K562 treated with DMSO at 1 percent for 4 hours (cell line): ENCODE measurements around the gene FCMR. TPM values are rescaled to one million over a fixed set of nuclear protein-coding genes. Genes with fewer than 3 reads are reported as not detected.

Experiments
- total RNA-seq: library from RNA; unstranded; fragments of 300-600 nt; gene quantifications from 2 replicates; pipeline ENCODE4 v1.2.3, GENCODE V29; 2022; ENCODE audit not compliant: insufficient read depth

The FCMR gene
- total RNA-seq, result not detected in 2 replicates

GRCh38 chr1:206921772-206922265, at the start of gene FCMR:
TSS of gene FCMR (minus strand) at chr1:206921941. CDS start at chr1:206921854, 87 bp downstream.

GRCh38 chr1:206970446-206970845, 48.7 kb upstream of the FCMR start, which contains the start of gene FCAMR:
TSS of gene FCAMR (minus strand) at chr1:206970460. CDS start at chr1:206970125, 335 bp downstream.

GRCh38 chr1:206946261-206946660, 24.5 kb upstream of the FCMR start, which contains the start of gene PIGR:
TSS of gene PIGR (minus strand) at chr1:206946466. CDS start at chr1:206940531, 5,935 bp downstream.

GRCh38 chr1:206897175-206897574, 24.6 kb downstream of the FCMR start, which contains the start of gene IL24:
TSS of gene IL24 (plus strand) at chr1:206897443. CDS start at chr1:206897833, 390 bp downstream.

GRCh38 chr1:206864939-206865671, 56.6 kb downstream of the FCMR start, which contains the start of gene IL20:
TSS of gene IL20 (plus strand) at chr1:206865623. CDS start at chr1:206865853, 230 bp downstream.

Other genes starting within 250 kb of the FCMR start
- 93.1 and 108 TPM in 2 replicates for gene MAPKAPK2, start 237.0 kb downstream of the FCMR start, total RNA-seq
- not detected in 2 replicates for gene IL19, start 151.2 kb downstream of the FCMR start, total RNA-seq
- not detected in 2 replicates for gene IL10, start 149.4 kb downstream of the FCMR start, total RNA-seq
- gene IL20, start 56.3 kb downstream of the FCMR start, total RNA-seq, result not detected in 2 replicates
- gene IL24, start 24.5 kb downstream of the FCMR start, total RNA-seq, result not detected in 2 replicates
- 0.13 TPM in 1 of 2 replicates, not detected in the other for gene PIGR, start 24.5 kb upstream of the FCMR start, total RNA-seq
- not detected in 2 replicates for gene FCAMR, start 48.5 kb upstream of the FCMR start, total RNA-seq
- 1.4 and 1.7 TPM in 2 replicates for gene C1orf116, start 110.8 kb upstream of the FCMR start, total RNA-seq
- 17.7 and 23.6 TPM in 2 replicates for gene YOD1, start 129.3 kb upstream of the FCMR start, total RNA-seq
- gene PFKFB2, start 131.3 kb upstream of the FCMR start, total RNA-seq, result 13.8 and 17.5 TPM in 2 replicates
- not detected in 2 replicates for gene C4BPB, start 166.9 kb upstream of the FCMR start, total RNA-seq
- gene C4BPA, start 182.3 kb upstream of the FCMR start, total RNA-seq, result 0.57 and 0.73 TPM in 2 replicates